HCT116 (cell line): ENCODE data around the gene STIM2. TPM values are rescaled to one million over a fixed set of nuclear protein-coding genes. Genes with fewer than 3 reads are reported as not detected.

Source experiments
- ATAC-seq: fragments of 200-7000 bp; cut with Tn5 transposase; 2 replicates; pipeline ENCODE4 v1.9.1; 2020; ENCODE audit warnings: mild to moderate bottlenecking, moderate library complexity
- BruUV-seq: library from RNA; stranded (reverse); fragments of 400-500 nt; replicated peaks from 2 replicates; lab custom pipeline; 2021; lab: Mats Ljungman, UMichigan
- CTCF ChIA-PET: fragments of 300-600 bp; sonication (Branson Sonifier 250); formaldehyde crosslinking; loops from one replicate; lab custom pipeline; 2021; ENCODE audit warnings: antibody characterized with exemption; lab: Charles Lee
- POLR2A ChIA-PET: fragments of 300-600, 350-600 bp; sonication (Branson Sonifier 250); formaldehyde crosslinking; loops from one replicate; lab custom pipeline; 2021; ENCODE audit warnings: antibody characterized with exemption; lab: Charles Lee
- RAD21 ChIA-PET, 2 experiments: fragments of 300-600 bp; sonication (Branson Sonifier 250); formaldehyde crosslinking; loops; one replicate each; lab custom pipeline; 2023; ENCODE audit warnings: low total read pairs in 2 of 2; ENCODE audit not compliant: uncharacterized antibody in 2 of 2, unreplicated experiment in 2 of 2, low non-redundant PET in 1 of 2; lab: Charles Lee
- DNase-seq: peaks from one replicate; pipeline ENCODE4 v3.0.0-alpha.2; 2010; ENCODE audit warnings: low read depth, low spot score
- H2AFZ ChIP-seq: fragments of 200-600 bp; shearing (Covaris generic), sonication (generic); 2 replicates; pipeline ENCODE4 v1.6.1; 2017; ENCODE audit warnings: low read depth, mixed run types, mixed read lengths, antibody characterized with exemption, low read length; ENCODE audit not compliant: poor library complexity, severe bottlenecking
- H3K27ac ChIP-seq: 2 replicates; pipeline ENCODE4 v1.5.1; 2012; ENCODE audit warnings: low read depth, low read length
- H3K27me3 ChIP-seq: fragments of 200-600 bp; sonication (generic); 2 replicates; pipeline ENCODE4 v1.6.1; 2016; ENCODE audit warnings: mixed run types, low read length, mixed read lengths; ENCODE audit not compliant: insufficient read depth
- H3K36me3 ChIP-seq, 2 experiments: fragments of 200-500 bp in 1 of 2; fragments of 200-600 bp in 1 of 2; sonication (Bioruptor generic) in 1 of 2; sonication (generic) in 1 of 2; 2 replicates each; pipeline versions ENCODE4 v1.5.1 to v1.6.1; 2014 to 2016; ENCODE audit warnings: low read length in 2 of 2, inconsistent platforms in 1 of 2, mixed read lengths in 1 of 2, mixed run types in 1 of 2; ENCODE audit not compliant: insufficient read depth in 2 of 2, control insufficient read depth in 1 of 2
- H3K4me1 ChIP-seq, 2 experiments: fragments of 200-600 bp in 1 of 2; sonication (generic) in 1 of 2; 2 replicates each; pipeline versions ENCODE4 v1.5.1 to v1.6.1; 2012 to 2017; ENCODE audit warnings: low read length in 2 of 2, inconsistent platforms in 1 of 2, mild to moderate bottlenecking in 1 of 2, mixed read lengths in 1 of 2, mixed run types in 1 of 2, moderate library complexity in 1 of 2; ENCODE audit not compliant: insufficient read depth in 2 of 2, control insufficient read depth in 1 of 2
- H3K4me2 ChIP-seq: fragments of 200-600 bp; sonication (generic); 2 replicates; pipeline ENCODE4 v1.6.1; 2017; ENCODE audit warnings: mixed run types, low read length, mixed read lengths
- H3K4me3 ChIP-seq, 2 experiments: fragments of 200-600 bp in 1 of 2; sonication (generic) in 1 of 2; replicated peaks in 1 of 2; 2 replicates each; pipeline ENCODE4 v1.5.1; 2011 to 2016; ENCODE audit warnings: low read length in 2 of 2, control low read depth in 1 of 2, low read depth in 1 of 2, mild to moderate bottlenecking in 1 of 2, mixed read lengths in 1 of 2, mixed run types in 1 of 2
- H3K79me2 ChIP-seq: fragments of 200-600 bp; sonication (generic); 2 replicates; pipeline ENCODE4 v1.6.1; 2017; ENCODE audit warnings: mild to moderate bottlenecking, mixed run types, low read length, moderate library complexity, mixed read lengths; ENCODE audit not compliant: insufficient read depth
- H3K9ac ChIP-seq: fragments of 200-600 bp; sonication (generic); 2 replicates; pipeline ENCODE4 v1.6.1; 2016; ENCODE audit warnings: low read length, mixed read lengths
- H3K9me2 ChIP-seq: fragments of 200-600 bp; sonication (generic), shearing (Covaris generic); 2 replicates; pipeline ENCODE4 v1.6.1; 2017; ENCODE audit warnings: mixed run types, mild to moderate bottlenecking, moderate library complexity; ENCODE audit not compliant: insufficient read depth
- H3K9me3 ChIP-seq, 2 experiments: fragments of 200-500 bp in 1 of 2; fragments of 200-600 bp in 1 of 2; sonication (Bioruptor generic) in 1 of 2; sonication (generic) in 1 of 2; 2 replicates each; pipeline ENCODE4 v1.6.1; 2014 to 2017; ENCODE audit warnings: low read length in 2 of 2, mixed read lengths in 2 of 2, inconsistent platforms in 1 of 2, low read depth in 1 of 2, mild to moderate bottlenecking in 1 of 2, mixed run types in 1 of 2, moderate library complexity in 1 of 2; ENCODE audit not compliant: control insufficient read depth in 1 of 2, insufficient read depth in 1 of 2
- H4K20me1 ChIP-seq: fragments of 200-600 bp; sonication (generic), shearing (Covaris generic); 2 replicates; pipeline ENCODE4 v1.6.1; 2017; ENCODE audit warnings: mixed run types, mild to moderate bottlenecking, moderate library complexity; ENCODE audit not compliant: insufficient read depth
- ATF3 ChIP-seq: IDR thresholded peaks from 2 replicates; pipeline ENCODE4 v1.6.1; 2012
- CBX3 ChIP-seq: IDR thresholded peaks from 2 replicates; pipeline ENCODE4 v1.6.1; 2012; ENCODE audit warnings: low read depth
- CEBPB ChIP-seq: IDR thresholded peaks from 2 replicates; pipeline ENCODE4 v1.6.1; 2012; ENCODE audit warnings: low read depth
- REST ChIP-seq: IDR thresholded peaks from 2 replicates; pipeline ENCODE4 v1.6.1; 2012; ENCODE audit warnings: low read depth
- TCF7L2 ChIP-seq: IDR thresholded peaks from 2 replicates; pipeline ENCODE4 v1.7.0; 2011; ENCODE audit warnings: borderline replicate concordance, inconsistent platforms; ENCODE audit not compliant: insufficient read depth, insufficient read length; ENCODE audit errors: extremely low read depth
- intact Hi-C: fragments of 100-400 bp; cut with micrococcal nuclease; formaldehyde crosslinking; loops from 2 replicates; pipeline ENCODE4 v1.10.0; 2022
- total RNA-seq: library from RNA; stranded (reverse); gene quantifications from one replicate; pipeline ENCODE4 v1.2.1, GENCODE V29; 2021; ENCODE audit not compliant: unreplicated experiment

STIM2 gene
- total RNA-seq, 1 experiment from 2014 or later, result 65.9 TPM

- Histone ChIP-seq H3K36me3 (no peaks in the 10 kb centered on the region), H3K27ac (no peak overlapping the region), H3K4me2 (no peak overlapping the region), H3K9me3 (no peaks in the 10 kb centered on the region), H3K9ac (no peak overlapping the region), H3K27me3 (no peaks in the 10 kb centered on the region), H3K9me2 (no peaks in the 10 kb centered on the region), H3K79me2 (0 out of 2 replicates have a peak, but pooled peaks cover 2% of the 10 kb centered on the region), H2AFZ (no peak overlapping the region), H3K4me1 (no peaks in the 10 kb centered on the region), H4K20me1 (no peaks in the 10 kb centered on the region), H3K4me3 (no peak overlapping the region)
- ATAC-seq (no peak), DNase-seq (no peak)
- POLR2A ChIA-PET, result no interaction called here
- no TSS peak for BruUV-seq
- RAD21 ChIA-PET, result no interaction called here
- TF ChIP-seq ATF3 (no peak), TCF7L2 (no peak), CBX3 (no peak), CEBPB (no peak), REST (no peak)
- intact Hi-C loops, result no loop called here
- CTCF ChIA-PET, result no interaction called here
These were observed 117.9 kb downstream of the STIM2 start for GRCh38 chr4:26978387-26979053.
